ENCODE data around the gene CAV2.

- TF ChIP-seq POLR2AphosphoS5 (IDR thresholded peaks at IDR 0.05) (no peak), EP300 (IDR thresholded peaks at IDR 0.05) (no peak), CTCF (IDR thresholded peaks at IDR 0.05) (no peak)
Observed at GRCh38 chr7:116464375-116464774, 35.2 kb upstream of the CAV2 start.

All from esophagus muscularis mucosa (tissue), 4 donors.